GM18505 (cell line): Measurements from ENCODE around the gene CAPN14.

Source experiments
- ATAC-seq: cut with Tn5 transposase; IDR thresholded peaks from one replicate; pipeline ENCODE4 v1.9.1; 2021; ENCODE audit not compliant: unreplicated experiment
- POLR2A ChIP-seq: IDR thresholded peaks from 4 replicates; pipeline ENCODE4 v1.6.1; 2011; ENCODE audit warnings: borderline replicate concordance; ENCODE audit not compliant: insufficient read depth, insufficient read length; ENCODE audit errors: extremely low read depth

The CAPN14 gene

GRCh38 chr2:31238126-31238905 is 21.0 kb upstream of the CAPN14 start:
- TF ChIP-seq POLR2A, result no peak
- ATAC-seq, result no peak

- no peak for ATAC-seq
Observed at GRCh38 chr2:31237348-31238017, 20.2 kb upstream of the CAPN14 start.

GRCh38 chr2:31236433-31237205 is 19.3 kb upstream of the CAPN14 start:
- ATAC-seq, result no peak
- no peak for TF ChIP-seq POLR2A

More at GRCh38 chr2:31237348-31238017, 20.2 kb upstream of the CAPN14 start:
- no peak for TF ChIP-seq POLR2A

GRCh38 chr2:31235504-31235902 is 18.2 kb upstream of the CAPN14 start:
- no peak for TF ChIP-seq POLR2A
- no peak for ATAC-seq

- TF ChIP-seq POLR2A, result no peak
Observed at GRCh38 chr2:31234683-31235503, 17.6 kb upstream of the CAPN14 start.

GRCh38 chr2:31233741-31234682 is 16.7 kb upstream of the CAPN14 start, which contains the start of gene EHD3:
Gene EHD3 (plus strand): TSS chr2:31234152. CDS start chr2:31234622, 470 bp downstream.
- peak; percentile 95 for ATAC-seq
- TF ChIP-seq POLR2A, result peak; percentile 69

More at GRCh38 chr2:31234683-31235503, 17.6 kb upstream of the CAPN14 start:
- ATAC-seq, result no peak

GRCh38 chr2:31233231-31233630 is 15.9 kb upstream of the CAPN14 start:
- no peak for ATAC-seq
- no peak for TF ChIP-seq POLR2A

GRCh38 chr2:31232586-31232985 is 15.3 kb upstream of the CAPN14 start:
- no peak for ATAC-seq
- TF ChIP-seq POLR2A, result no peak

GRCh38 chr2:31231571-31232302 is 14.4 kb upstream of the CAPN14 start:
- TF ChIP-seq POLR2A, result no peak
- ATAC-seq, result no peak

- ATAC-seq, result no peak
- no peak for TF ChIP-seq POLR2A
Observed at GRCh38 chr2:31230751-31231150, 13.4 kb upstream of the CAPN14 start.

- TF ChIP-seq POLR2A, result no peak
- ATAC-seq, result no peak
Observed at GRCh38 chr2:31228717-31229116, 11.4 kb upstream of the CAPN14 start.
